HG02798 (cell line): Measurements from ENCODE around the gene MED13L.
"Not testable (repeated sequence)": the region's sequence is repeated elsewhere in the genome, so short reads cannot be mapped to it uniquely, and the experiment has no call there.

Experiments
- ATAC-seq: cut with Tn5 transposase; IDR thresholded peaks from one replicate; pipeline ENCODE4 v1.9.1; 2021; ENCODE audit warnings: mild to moderate bottlenecking; ENCODE audit not compliant: unreplicated experiment, poor library complexity

Gene MED13L

GRCh38 chr12:116249938-116250337 lies 27.6 kb downstream of the MED13L start:
- no peak for ATAC-seq

GRCh38 chr12:116248930-116249329 lies 28.6 kb downstream of the MED13L start:
- no peak for ATAC-seq

- no peak for ATAC-seq
Measured at GRCh38 chr12:116248433-116248832, 29.1 kb downstream of the MED13L start.

- ATAC-seq = no peak
Measured at GRCh38 chr12:116247377-116247776, 30.1 kb downstream of the MED13L start.

GRCh38 chr12:116246490-116247179 lies 30.9 kb downstream of the MED13L start:
- no peak for ATAC-seq

- ATAC-seq = no peak
Measured at GRCh38 chr12:116245189-116245588, 32.3 kb downstream of the MED13L start.

- ATAC-seq = no peak
Measured at GRCh38 chr12:116244474-116245090, 32.9 kb downstream of the MED13L start.

GRCh38 chr12:116244001-116244400 lies 33.5 kb downstream of the MED13L start:
- ATAC-seq = no peak

- ATAC-seq = no peak
Measured at GRCh38 chr12:116242740-116243139, 34.8 kb downstream of the MED13L start.

- ATAC-seq = no peak
Measured at GRCh38 chr12:116241157-116241759, 36.2 kb downstream of the MED13L start.

- ATAC-seq = not testable (repeated sequence)
Measured at GRCh38 chr12:116238570-116239119, 38.8 kb downstream of the MED13L start.

- ATAC-seq = no peak
Measured at GRCh38 chr12:116238149-116238548, 39.3 kb downstream of the MED13L start.

GRCh38 chr12:116236976-116237375 lies 40.5 kb downstream of the MED13L start:
- ATAC-seq = no peak

GRCh38 chr12:116236148-116236731 lies 41.3 kb downstream of the MED13L start:
- ATAC-seq = no peak

- ATAC-seq = not testable (repeated sequence)
Measured at GRCh38 chr12:116234148-116234547, 43.3 kb downstream of the MED13L start.

- no peak for ATAC-seq
Measured at GRCh38 chr12:116233669-116234068, 43.8 kb downstream of the MED13L start.

GRCh38 chr12:116227811-116228210 lies 49.7 kb downstream of the MED13L start:
- ATAC-seq = no peak

GRCh38 chr12:116226026-116226425 lies 51.5 kb downstream of the MED13L start:
- no peak for ATAC-seq

- ATAC-seq = no peak
Measured at GRCh38 chr12:116222358-116222757, 55.1 kb downstream of the MED13L start.

- no peak for ATAC-seq
Measured at GRCh38 chr12:116220756-116221155, 56.7 kb downstream of the MED13L start.
